Measurements from ENCODE around the gene RMP24.

DNA sequence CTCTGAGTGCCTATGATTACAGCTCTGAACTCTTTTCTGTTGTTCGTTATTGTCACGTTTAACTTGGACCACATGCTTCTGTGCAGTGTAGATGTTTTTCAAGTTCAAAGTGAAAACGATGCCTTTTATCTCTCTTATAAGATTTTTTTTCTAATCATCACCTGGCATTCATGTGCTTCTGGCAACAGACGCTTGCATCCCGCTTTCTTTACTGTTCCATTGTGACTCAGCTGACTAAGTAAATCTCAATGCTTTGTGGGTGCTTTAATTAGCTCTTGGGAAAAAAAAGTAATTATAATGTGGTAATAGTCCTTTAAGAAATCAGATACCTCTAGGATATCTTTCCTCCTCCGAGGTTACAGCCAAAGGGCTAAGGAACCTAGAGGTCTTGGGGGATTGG is 31.2 kb upstream of the RMP24 start:
- TF ChIP-seq, protein P1, sequence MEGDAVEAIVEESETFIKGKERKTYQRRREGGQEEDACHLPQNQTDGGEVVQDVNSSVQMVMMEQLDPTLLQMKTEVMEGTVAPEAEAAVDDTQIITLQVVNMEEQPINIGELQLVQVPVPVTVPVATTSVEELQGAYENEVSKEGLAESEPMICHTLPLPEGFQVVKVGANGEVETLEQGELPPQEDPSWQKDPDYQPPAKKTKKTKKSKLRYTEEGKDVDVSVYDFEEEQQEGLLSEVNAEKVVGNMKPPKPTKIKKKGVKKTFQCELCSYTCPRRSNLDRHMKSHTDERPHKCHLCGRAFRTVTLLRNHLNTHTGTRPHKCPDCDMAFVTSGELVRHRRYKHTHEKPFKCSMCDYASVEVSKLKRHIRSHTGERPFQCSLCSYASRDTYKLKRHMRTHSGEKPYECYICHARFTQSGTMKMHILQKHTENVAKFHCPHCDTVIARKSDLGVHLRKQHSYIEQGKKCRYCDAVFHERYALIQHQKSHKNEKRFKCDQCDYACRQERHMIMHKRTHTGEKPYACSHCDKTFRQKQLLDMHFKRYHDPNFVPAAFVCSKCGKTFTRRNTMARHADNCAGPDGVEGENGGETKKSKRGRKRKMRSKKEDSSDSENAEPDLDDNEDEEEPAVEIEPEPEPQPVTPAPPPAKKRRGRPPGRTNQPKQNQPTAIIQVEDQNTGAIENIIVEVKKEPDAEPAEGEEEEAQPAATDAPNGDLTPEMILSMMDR (conservative IDR thresholded peaks at IDR 0.05 in 1 of 2, IDR thresholded peaks at IDR 0.05 in 1 of 2; ENCODE audit: low read depth in 1 of 2, low read length in 2 of 2): no peak
- TF ChIP-seq EZH2 (IDR thresholded peaks at IDR 0.05; ENCODE audit: low read length, missing control alignments): no peak
